ENCODE data around the gene RIPOR3.
"Not testable (repeated sequence)": the region's sequence is repeated elsewhere in the genome, so short reads cannot be mapped to it uniquely, and the experiment has no call there.

RIPOR3 gene

DNA sequence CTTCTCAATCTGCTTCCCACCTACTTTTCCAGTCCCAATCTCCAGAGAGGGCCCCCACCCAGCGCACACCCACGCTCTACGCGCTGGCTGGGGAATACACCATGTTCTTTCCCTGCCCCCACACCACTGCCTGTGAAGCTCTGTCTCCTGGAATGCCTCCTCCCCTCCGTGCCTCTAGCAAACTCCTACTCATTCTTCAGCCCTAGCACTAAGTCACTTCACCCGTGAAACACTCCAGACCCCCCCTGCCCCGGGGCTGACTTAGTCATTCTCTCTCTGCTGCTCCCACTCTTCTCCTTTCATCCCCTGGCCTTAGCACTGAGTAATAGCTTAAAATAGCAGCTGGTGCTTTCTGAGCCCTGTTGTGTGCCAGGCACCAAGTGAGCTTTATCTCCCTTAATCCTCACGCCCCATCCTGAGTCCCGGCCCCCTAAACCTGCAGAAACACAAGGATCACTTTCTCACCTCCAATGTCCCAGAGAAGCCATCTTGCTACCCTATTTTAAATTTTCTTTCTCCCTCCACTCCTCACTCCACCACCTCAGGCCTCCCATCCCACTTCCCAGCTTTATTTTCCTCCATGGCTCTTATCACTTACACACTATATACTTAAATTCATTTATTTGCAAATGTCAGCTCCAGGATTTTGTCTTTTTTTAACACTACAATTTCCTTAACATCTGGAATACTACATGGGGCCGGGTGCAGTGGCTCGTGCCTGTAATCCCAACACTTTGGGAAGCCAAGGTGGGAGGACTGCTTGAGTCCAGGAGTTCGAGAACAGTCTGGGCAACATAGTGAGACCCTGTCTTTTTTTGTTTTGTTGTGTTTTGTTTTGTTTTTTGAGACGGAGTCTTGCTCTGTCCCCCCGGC is 33.7 kb upstream of the RIPOR3 start:
- peak; percentile 77 to 82 for DNase-seq (ENCODE audit: low read depth in 2 of 2)

GRCh38 chr20:50724112-50724725 is 32.9 kb upstream of the RIPOR3 start:
- no peak for DNase-seq (ENCODE audit: low read depth in 2 of 2)

GRCh38 chr20:50723672-50724071 is 32.3 kb upstream of the RIPOR3 start:
- no peak for DNase-seq (ENCODE audit: low read depth in 2 of 2)

DNA sequence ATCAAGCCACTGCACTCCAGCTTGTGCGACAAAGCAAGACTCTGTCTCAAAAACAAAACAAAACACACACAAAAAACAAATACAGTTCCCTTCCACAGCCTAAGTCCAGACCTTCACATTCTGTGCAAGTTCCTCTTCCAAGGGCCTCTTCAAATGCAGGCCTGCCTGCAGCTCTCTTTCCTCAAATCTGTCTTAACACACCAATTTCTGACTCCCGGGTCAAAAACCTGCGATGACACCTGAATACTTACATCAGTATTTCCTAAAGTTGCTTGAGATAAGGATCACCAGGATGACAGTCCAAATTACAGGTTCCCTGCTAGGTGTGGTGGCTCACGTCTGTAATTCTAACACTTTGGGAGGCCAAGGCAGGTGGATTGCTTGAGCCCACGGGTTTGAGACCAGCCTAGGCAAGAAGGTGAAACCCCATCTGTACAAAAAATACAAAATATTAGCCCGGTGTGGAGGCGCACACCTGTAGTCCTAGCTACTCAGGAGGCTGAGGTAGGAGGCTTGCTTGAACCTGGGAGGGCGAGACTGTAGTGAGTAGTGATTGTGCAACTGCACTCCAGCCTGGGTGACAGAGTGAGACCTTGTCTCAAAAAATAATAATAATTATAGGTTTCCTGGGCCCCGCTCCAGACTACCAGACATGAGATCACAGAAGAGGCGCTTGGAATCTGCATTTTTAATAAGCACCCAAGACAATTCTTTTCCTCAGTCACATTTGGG is 31.2 kb upstream of the RIPOR3 start:
- no peak for DNase-seq (ENCODE audit: low read depth in 2 of 2)

- no peak for DNase-seq (ENCODE audit: low read depth in 2 of 2)
Observed at GRCh38 chr20:50721881-50722281, 30.5 kb upstream of the RIPOR3 start.

- no peak for DNase-seq (ENCODE audit: low read depth in 2 of 2)
Observed at GRCh38 chr20:50720582-50720981, 29.2 kb upstream of the RIPOR3 start.

- DNase-seq (ENCODE audit: low read depth in 2 of 2), result no peak
Observed at GRCh38 chr20:50720026-50720425, 28.7 kb upstream of the RIPOR3 start.

DNA sequence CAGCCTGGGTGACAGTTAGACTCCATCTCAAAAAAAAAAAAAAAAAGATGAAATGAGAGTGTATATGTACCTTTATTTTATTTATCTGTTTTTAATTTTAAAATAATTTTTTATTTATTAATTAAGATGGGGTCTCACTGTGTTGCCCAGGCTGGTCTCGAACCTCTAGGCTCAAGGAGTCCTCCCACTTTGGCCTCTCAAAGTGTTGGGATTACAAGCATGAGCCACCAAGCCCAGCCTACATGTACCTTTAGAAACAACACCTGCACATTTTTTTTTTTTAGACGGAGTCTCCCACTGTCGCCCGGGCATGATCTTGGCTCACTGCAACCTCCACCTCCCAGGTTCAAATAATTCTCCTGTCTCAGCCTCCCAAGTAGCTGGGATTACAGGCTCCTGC is 28.0 kb upstream of the RIPOR3 start:
- no peak for DNase-seq (ENCODE audit: low read depth in 2 of 2)

GRCh38 chr20:50717974-50718761 is 26.8 kb upstream of the RIPOR3 start:
- no peak for DNase-seq (ENCODE audit: low read depth in 2 of 2)

DNA sequence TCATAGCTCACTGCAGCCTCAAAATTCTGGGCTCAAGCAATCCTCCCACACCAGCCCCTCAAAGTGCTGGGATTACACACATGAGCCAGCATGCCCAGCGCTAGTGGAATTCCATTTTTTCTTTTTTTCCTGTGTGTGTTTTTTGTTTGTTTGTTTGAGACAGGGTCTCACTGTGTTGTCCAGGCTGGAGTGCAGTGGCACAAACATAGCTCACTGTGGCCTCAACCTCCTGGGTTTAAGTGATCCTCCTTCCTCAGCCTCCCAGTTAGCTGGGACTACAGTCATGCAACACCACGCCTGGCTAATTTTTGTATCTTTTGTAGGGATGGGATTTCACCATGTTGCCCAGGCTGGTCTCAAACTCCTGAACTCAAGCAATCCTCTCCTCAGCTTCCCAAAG is 26.0 kb upstream of the RIPOR3 start:
- DNase-seq (ENCODE audit: low read depth in 2 of 2), result no peak

GRCh38 chr20:50716518-50716917 is 25.2 kb upstream of the RIPOR3 start:
- DNase-seq (ENCODE audit: low read depth in 2 of 2), result no peak

DNA sequence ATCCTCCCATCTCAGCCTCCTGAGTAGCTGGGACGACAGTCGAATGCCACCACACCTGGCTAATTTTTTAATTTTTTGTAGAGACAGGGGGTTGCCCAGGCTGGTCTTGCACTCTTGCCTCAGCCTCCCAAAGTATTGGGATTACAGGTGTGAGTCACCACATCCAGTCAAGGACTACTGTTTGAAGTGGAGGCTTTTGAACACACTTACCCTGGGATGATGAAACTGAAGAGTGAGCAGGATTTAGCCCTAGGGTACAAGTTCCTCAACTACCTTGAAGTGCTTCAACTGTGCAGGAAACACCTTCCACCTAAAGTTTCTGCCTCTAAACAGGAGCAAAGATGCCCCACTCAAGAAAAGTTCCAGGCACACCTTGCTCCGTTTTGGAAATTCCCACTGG is 24.4 kb upstream of the RIPOR3 start:
- DNase-seq (ENCODE audit: low read depth in 2 of 2), result no peak

DNA sequence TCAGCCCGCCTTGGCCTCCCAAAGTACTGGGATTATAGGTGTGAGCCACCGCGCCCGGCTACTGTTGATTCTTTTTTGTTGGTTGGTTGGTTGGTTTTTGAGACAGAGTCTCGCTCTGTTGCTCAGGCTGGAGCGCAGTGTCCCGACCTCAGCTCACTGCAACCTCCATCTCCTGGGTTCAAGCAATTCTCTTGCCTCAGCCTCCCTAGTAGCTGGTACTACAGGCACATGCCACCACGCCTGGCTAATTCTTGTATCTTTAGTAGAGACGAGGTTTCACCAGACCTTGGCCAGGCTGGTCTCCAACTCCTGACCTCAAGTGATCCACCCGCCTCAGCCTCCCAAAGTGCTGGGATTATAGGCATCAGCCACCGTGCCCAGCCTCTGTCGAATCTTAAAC is 23.1 kb upstream of the RIPOR3 start:
- not testable (repeated sequence) for DNase-seq (ENCODE audit: low read depth in 2 of 2)

DNA sequence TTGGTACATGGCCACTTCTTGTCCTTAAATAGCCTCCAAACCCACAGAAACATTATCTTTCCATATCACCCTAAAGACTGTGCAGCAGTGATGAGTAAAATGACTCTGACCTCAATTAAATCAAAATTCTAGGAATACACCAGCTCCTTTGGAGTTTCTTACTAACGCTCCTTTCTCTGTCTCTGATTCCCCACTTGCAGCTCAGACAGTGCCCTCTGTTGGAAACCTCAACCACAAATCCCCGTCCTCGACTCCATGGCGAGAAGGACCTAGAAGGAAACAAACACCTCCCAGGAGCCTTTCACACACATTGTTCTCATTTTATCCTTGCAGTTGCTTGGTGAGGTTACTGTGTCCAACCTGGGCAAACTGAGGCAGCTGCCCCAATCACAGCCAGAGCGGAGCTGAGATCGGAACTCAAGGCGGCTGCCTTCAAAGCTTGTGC is 22.3 kb upstream of the RIPOR3 start:
- no peak for DNase-seq (ENCODE audit: low read depth in 2 of 2)

DNA sequence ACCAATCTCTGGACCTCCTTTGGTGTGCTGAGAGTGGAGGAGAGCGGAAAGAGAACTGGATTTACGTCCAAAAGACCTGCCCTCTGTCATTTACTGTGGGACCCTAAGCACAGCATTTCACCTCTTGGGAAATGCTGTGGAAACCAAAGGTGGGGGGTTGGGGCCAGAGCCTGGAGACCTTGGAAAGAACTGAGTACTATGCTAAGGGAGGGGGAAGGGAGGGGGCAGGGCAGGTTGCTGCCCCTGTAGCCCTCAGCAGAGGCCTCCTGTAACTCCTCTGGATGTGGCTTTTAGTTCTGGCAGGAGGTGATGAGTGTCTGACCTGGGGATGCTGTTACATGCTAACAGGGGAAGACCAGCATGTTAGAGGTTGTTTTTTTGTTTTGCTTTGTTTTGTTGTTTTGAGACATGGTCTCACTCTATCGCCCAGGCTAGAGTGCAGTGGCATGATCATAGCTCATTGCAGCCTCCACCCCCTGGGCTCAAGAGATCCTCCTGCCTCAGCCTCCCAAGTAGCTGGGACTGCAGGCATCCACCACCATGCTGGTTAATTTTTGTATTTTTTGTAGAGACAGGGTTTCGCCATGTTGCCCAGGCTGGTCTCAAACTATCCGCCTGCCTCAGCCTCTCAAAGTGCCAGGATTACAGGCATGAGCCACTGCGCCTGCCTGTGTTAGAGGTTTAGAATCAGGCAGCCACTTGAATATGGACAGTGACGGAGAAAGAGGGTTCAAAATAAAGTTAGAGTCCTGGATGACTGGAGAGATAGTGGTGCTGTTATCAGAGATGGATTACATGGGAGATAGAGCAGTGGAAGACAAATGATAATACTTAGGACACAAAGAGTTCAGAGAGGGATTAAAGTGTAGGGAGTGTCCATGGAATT is 21.7 kb upstream of the RIPOR3 start:
- DNase-seq (ENCODE audit: low read depth in 2 of 2), result no peak

- DNase-seq (ENCODE audit: low read depth in 2 of 2), result no peak
Observed at GRCh38 chr20:50711113-50711825, 19.9 kb upstream of the RIPOR3 start.

DNA sequence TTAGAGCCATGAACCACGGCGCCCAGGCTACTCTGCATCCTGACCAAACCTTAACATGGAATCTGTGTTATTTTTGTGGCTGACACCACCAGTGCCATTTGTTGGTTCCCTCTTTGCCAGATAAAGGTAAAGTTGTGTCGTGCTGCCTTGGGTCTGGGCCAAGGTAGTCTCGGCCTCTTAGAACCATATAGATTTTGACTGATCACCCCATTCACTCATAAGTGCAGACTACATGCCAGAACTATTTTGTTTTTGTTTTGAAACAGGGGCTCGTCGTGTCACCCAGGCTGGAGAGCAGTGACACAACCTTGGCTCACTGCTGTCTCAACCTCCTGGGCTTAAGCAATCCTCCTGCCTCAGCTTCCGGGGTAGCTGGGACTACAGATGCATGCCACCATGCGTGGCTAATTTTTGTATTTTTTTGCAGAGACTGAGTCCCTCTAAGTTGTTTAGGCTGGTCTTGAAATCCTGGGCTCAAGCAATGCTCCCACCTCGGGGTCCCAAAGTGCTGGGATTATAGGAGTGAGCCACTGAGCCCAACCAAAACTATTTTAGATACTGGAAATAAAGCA is 19.2 kb upstream of the RIPOR3 start:
- DNase-seq (ENCODE audit: low read depth in 2 of 2), result no peak

GRCh38 chr20:50709636-50709973 is 18.3 kb upstream of the RIPOR3 start:
- DNase-seq (ENCODE audit: low read depth in 2 of 2), result no peak

- no peak for DNase-seq (ENCODE audit: low read depth in 2 of 2)
Observed at GRCh38 chr20:50708845-50709635, 17.7 kb upstream of the RIPOR3 start.
